ENCODE results near the gene TPMT.

The TPMT gene

DNA sequence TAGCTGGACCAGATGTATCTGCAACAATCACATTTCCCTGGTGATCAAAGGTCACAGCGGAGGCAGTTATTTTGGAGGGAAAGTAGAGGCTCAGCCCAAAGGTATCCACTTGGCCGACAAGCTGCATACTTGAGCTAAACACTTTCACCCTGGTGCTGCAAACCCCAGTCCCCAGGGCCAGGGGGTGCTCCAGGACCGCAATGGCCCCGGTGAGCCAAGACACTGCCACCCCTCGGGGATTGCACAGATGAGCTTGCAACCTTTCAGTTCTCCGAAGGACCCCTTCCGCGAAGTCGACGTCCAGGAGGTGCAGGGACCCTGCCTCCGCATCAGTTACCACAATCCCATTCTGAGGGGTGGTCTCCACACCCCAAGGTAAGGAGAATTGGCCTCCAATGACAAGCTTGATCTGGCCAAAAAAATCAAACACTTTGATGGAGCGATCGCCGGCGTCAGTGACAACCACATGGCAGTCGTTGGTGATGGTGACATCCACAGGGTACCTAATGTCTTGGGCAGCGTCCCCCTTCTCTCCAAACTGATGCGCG is 33.2 kb downstream of the TPMT start:
- POLR2A ChIA-PET (ENCODE audit: low non-redundant PET), result interaction anchor here (0.6 kb wide), 1 partner anchor 180 kb away, joined by 3 read pairs; no protein-coding TSS in a partner anchor

DNA sequence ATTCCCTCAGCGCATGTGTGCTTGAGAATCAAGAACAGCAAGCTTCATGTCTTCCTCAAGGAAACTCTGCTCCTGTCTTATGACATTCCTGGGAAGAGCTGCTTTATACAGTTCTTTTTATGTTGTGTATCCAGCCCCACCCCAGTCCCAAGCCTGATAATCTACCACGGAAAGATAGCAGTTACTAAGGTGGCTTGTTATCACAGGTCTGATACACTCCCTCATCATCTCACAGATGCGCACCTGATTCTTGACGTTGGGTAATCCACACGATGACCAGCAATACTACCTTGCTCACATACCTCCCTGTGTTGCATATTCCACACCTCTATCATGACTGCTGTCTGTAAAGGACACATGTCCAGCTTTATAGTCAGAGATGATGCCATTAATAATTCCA is 35.6 kb downstream of the TPMT start:
- ChIA-PET POLR2A (ENCODE audit: low non-redundant PET) (no interaction called here), CTCF (interaction anchor here (0.6 kb wide), 1 partner anchor 146 kb away, joined by 5 read pairs; no protein-coding TSS in a partner anchor)
- no peak for DNase-seq (ENCODE audit: low spot score)
- H3K27ac ChIP-seq, result no peak overlapping the region
- TF ChIP-seq, protein P1, sequence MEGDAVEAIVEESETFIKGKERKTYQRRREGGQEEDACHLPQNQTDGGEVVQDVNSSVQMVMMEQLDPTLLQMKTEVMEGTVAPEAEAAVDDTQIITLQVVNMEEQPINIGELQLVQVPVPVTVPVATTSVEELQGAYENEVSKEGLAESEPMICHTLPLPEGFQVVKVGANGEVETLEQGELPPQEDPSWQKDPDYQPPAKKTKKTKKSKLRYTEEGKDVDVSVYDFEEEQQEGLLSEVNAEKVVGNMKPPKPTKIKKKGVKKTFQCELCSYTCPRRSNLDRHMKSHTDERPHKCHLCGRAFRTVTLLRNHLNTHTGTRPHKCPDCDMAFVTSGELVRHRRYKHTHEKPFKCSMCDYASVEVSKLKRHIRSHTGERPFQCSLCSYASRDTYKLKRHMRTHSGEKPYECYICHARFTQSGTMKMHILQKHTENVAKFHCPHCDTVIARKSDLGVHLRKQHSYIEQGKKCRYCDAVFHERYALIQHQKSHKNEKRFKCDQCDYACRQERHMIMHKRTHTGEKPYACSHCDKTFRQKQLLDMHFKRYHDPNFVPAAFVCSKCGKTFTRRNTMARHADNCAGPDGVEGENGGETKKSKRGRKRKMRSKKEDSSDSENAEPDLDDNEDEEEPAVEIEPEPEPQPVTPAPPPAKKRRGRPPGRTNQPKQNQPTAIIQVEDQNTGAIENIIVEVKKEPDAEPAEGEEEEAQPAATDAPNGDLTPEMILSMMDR (conservative IDR thresholded peaks at IDR 0.05; ENCODE audit: low read depth), result no peak

More for the DNA sequence above, 33.2 kb downstream of the TPMT start:
- CTCF ChIA-PET, result interaction anchor here (0.5 to 1.1 kb wide), 4 partner anchors 23 to 1949 kb away, joined by 3 read pairs; no protein-coding TSS in a partner anchor
- no peak overlapping the region for H3K27ac ChIP-seq
- TF ChIP-seq, protein P1 (conservative IDR thresholded peaks at IDR 0.05; ENCODE audit: low read depth), result no peak
- no peak for DNase-seq (ENCODE audit: low spot score)

DNA sequence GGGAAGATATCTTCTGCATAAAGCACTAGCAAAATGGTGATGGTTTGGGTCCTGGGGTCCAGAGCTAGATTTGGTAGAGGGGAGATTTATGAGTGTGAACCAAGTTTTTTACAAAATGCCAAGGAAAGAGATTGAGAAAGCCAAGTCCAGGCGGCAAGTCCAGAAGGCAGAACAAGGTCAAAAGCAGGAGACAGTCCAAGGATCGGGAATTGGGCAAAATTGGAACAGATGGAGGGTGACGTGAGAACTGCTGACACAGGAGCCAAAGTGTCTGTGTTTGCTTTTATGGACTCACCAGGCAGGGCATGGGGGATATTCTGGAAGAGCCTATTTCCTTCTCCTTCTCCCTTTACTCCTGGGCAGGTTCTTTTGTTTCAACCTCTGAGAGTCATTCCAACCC is 36.5 kb downstream of the TPMT start:
- ChIA-PET POLR2A (ENCODE audit: low non-redundant PET) (no interaction called here), CTCF (no interaction called here)
- H3K27ac ChIP-seq, result no peak overlapping the region
- DNase-seq (ENCODE audit: low spot score), result no peak
- TF ChIP-seq, protein P1 (conservative IDR thresholded peaks at IDR 0.05; ENCODE audit: low read depth), result no peak

DNA sequence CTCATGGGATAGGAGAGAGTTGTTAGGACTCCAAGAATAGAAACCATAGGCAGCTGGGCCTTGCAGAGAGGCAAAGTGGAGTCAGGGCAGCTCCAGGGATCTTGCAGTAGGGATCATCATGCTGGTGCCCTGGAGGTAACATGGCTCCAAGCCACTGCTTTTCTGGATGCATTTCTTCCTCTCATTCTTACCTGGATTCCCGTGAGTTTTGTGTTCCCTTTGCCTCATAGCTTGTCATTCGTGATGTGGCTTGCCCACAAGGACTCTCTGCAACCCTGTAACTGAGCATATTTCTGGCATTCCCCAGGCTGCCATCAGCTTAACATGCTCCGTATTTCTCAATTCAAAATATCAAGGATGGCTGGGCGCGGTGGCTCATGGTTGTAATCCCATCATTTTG is 37.7 kb downstream of the TPMT start:
- no peak overlapping the region for H3K27ac ChIP-seq
- ChIA-PET CTCF (interaction anchor here (0.6 to 0.7 kb wide), 2 partner anchors 70 to 542 kb away, joined by 3 to 4 read pairs; no protein-coding TSS in a partner anchor), POLR2A (ENCODE audit: low non-redundant PET) (interaction anchor here (0.7 kb wide), 1 partner anchor 72 kb away, joined by 5 read pairs; no protein-coding TSS in a partner anchor)
- TF ChIP-seq, protein P1 (conservative IDR thresholded peaks at IDR 0.05; ENCODE audit: low read depth), result no peak
- DNase-seq (ENCODE audit: low spot score), result no peak

DNA sequence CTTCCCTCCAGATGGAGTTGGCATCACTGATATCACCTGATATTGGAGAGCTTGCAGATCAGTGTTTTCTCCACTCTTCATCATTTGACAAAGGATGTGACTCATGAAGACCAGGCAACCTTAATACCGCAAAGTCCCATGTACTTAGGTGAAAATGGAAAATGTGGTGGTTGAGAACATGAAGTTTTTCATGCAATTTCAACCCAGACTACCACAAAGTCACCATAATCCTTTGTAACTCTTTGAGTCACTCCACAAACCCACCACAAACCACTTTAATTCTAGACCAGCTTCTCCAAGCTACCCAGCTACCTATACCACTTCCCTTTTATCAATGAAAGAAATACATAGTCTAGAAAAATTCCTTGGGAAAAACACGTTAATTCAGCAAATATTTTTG is 39.5 kb downstream of the TPMT start:
- H3K27ac ChIP-seq, result no peak overlapping the region
- DNase-seq (ENCODE audit: low spot score), result no peak
- ChIA-PET POLR2A (ENCODE audit: low non-redundant PET) (interaction anchor here (0.7 kb wide), 1 partner anchor 20 kb away, joined by 3 read pairs; no protein-coding TSS in a partner anchor), CTCF (no interaction called here)
- TF ChIP-seq, protein P1 (conservative IDR thresholded peaks at IDR 0.05; ENCODE audit: low read depth), result no peak

DNA sequence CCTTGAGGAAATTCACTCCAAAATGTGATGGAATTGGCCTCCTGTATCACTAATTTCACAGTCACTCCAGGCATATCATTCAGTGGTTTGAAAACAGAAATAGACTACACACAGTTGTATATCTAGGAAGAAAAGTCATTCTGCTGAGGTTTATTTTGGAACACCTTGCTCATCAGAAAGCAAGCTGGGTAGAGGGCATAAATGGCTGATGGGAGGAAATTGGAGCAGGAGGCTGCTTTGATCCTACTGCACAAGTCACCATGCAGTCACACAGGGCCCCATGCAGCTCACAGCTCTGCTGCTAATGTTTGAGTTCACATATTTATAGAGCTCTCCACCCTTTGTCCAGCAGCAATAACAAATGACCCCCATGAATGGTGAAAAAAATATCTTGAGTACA is 44.7 kb downstream of the TPMT start:
- TF ChIP-seq, protein P1 (conservative IDR thresholded peaks at IDR 0.05; ENCODE audit: low read depth), result no peak
- ChIA-PET CTCF (interaction anchor here (0.6 kb wide), 1 partner anchor 135 kb away, joined by 4 read pairs; no protein-coding TSS in a partner anchor), POLR2A (ENCODE audit: low non-redundant PET) (no interaction called here)
- DNase-seq (ENCODE audit: low spot score), result no peak
- H3K27ac ChIP-seq, result no peak overlapping the region

Data from RWPE1 (cell line).